HUES48 (cell line): Measurements from ENCODE around the gene PKD2L1.

Experiments
- H3K27ac ChIP-seq: one replicate; pipeline ENCODE4 v1.7.0; 2013; ENCODE audit warnings: low read depth, low read length, inconsistent platforms
- H3K27me3 ChIP-seq: 2 replicates; pipeline ENCODE4 v1.6.1; 2013; ENCODE audit warnings: mild to moderate bottlenecking, low read length; ENCODE audit not compliant: control insufficient read depth, insufficient read depth
- H3K36me3 ChIP-seq: 2 replicates; pipeline ENCODE4 v1.6.1; 2013; ENCODE audit warnings: low read length; ENCODE audit not compliant: control insufficient read depth, insufficient read depth
- H3K4me1 ChIP-seq: 2 replicates; pipeline ENCODE4 v1.6.1; 2013; ENCODE audit warnings: mild to moderate bottlenecking, low read length; ENCODE audit not compliant: control insufficient read depth, insufficient read depth
- H3K4me3 ChIP-seq: 2 replicates; pipeline ENCODE4 v1.5.1; 2013; ENCODE audit warnings: mild to moderate bottlenecking, low read depth, low read length
- H3K9ac ChIP-seq: 2 replicates; pipeline ENCODE4 v1.6.1; 2013; ENCODE audit warnings: mild to moderate bottlenecking, low read depth, low read length, moderate library complexity
- H3K9me3 ChIP-seq: 2 replicates; pipeline ENCODE4 v1.6.1; 2013; ENCODE audit warnings: low read length; ENCODE audit not compliant: control insufficient read depth, insufficient read depth

PKD2L1 gene

GRCh38 chr10:100344241-100344788, 14.3 kb upstream of the PKD2L1 start:
- H3K9ac ChIP-seq, result no peak overlapping the region
- no peaks in the 10 kb centered on the region for H3K9me3 ChIP-seq
- H3K36me3 ChIP-seq, result peaks cover 13% of the 10 kb centered on the region
- no peaks in the 10 kb centered on the region for H3K27me3 ChIP-seq
- no peak overlapping the region for H3K4me3 ChIP-seq
- H3K27ac ChIP-seq, result no peak overlapping the region
- H3K4me1 ChIP-seq, result peaks cover 29% of the 10 kb centered on the region

- peaks cover 18% of the 10 kb centered on the region for H3K4me1 ChIP-seq
- no peak overlapping the region for H3K9ac ChIP-seq
- no peaks in the 10 kb centered on the region for H3K9me3 ChIP-seq
- no peak overlapping the region for H3K4me3 ChIP-seq
- H3K27me3 ChIP-seq, result no peaks in the 10 kb centered on the region
- H3K36me3 ChIP-seq, result no peaks in the 10 kb centered on the region
- H3K27ac ChIP-seq, result no peak overlapping the region
These were observed 12.6 kb upstream of the PKD2L1 start for GRCh38 chr10:100342627-100342972.

- H3K9ac ChIP-seq, result no peak overlapping the region
- H3K9me3 ChIP-seq, result no peaks in the 10 kb centered on the region
- H3K27ac ChIP-seq, result no peak overlapping the region
- H3K36me3 ChIP-seq, result no peaks in the 10 kb centered on the region
- H3K27me3 ChIP-seq, result no peaks in the 10 kb centered on the region
- peaks cover 18% of the 10 kb centered on the region for H3K4me1 ChIP-seq
- no peak overlapping the region for H3K4me3 ChIP-seq
These were observed 12.1 kb upstream of the PKD2L1 start for GRCh38 chr10:100341953-100342626.

GRCh38 chr10:100340948-100341847, 11.2 kb upstream of the PKD2L1 start:
- Histone ChIP-seq H3K36me3 (no peaks in the 10 kb centered on the region), H3K9me3 (no peaks in the 10 kb centered on the region), H3K27ac (peak overlapping the region; percentile 5), H3K4me1 (peaks cover 17% of the 10 kb centered on the region), H3K9ac (no peak overlapping the region), H3K4me3 (no peak overlapping the region), H3K27me3 (no peaks in the 10 kb centered on the region)

- Histone ChIP-seq H3K36me3 (no peaks in the 10 kb centered on the region), H3K9me3 (no peaks in the 10 kb centered on the region), H3K9ac (no peak overlapping the region), H3K4me3 (no peak overlapping the region), H3K4me1 (peaks cover 10% of the 10 kb centered on the region), H3K27me3 (no peaks in the 10 kb centered on the region), H3K27ac (no peak overlapping the region)
These were observed 9.2 kb upstream of the PKD2L1 start for GRCh38 chr10:100339236-100339635.

GRCh38 chr10:100338434-100339036, 8.5 kb upstream of the PKD2L1 start:
- Histone ChIP-seq H3K9ac (no peak overlapping the region), H3K4me3 (no peak overlapping the region), H3K9me3 (no peaks in the 10 kb centered on the region), H3K27ac (no peak overlapping the region), H3K4me1 (peaks cover 10% of the 10 kb centered on the region), H3K36me3 (no peaks in the 10 kb centered on the region), H3K27me3 (no peaks in the 10 kb centered on the region)

GRCh38 chr10:100334762-100335161, 4.7 kb upstream of the PKD2L1 start:
- H3K9me3 ChIP-seq, result no peaks in the 10 kb centered on the region
- no peaks in the 10 kb centered on the region for H3K27me3 ChIP-seq
- H3K27ac ChIP-seq, result no peak overlapping the region
- H3K36me3 ChIP-seq, result no peaks in the 10 kb centered on the region
- no peak overlapping the region for H3K4me3 ChIP-seq
- no peak overlapping the region for H3K9ac ChIP-seq
- no peaks in the 10 kb centered on the region for H3K4me1 ChIP-seq

- H3K27me3 ChIP-seq, result no peaks in the 10 kb centered on the region; the same call in 1 of the 2 replicates
- no peak overlapping the region for H3K9ac ChIP-seq
- H3K27ac ChIP-seq, result no peak overlapping the region
- no peak overlapping the region for H3K4me3 ChIP-seq
- H3K9me3 ChIP-seq, result no peaks in the 10 kb centered on the region
- H3K4me1 ChIP-seq, result no peaks in the 10 kb centered on the region
- no peaks in the 10 kb centered on the region for H3K36me3 ChIP-seq
These were observed 3.8 kb upstream of the PKD2L1 start for GRCh38 chr10:100333661-100334440.

GRCh38 chr10:100333106-100333505, 3.1 kb upstream of the PKD2L1 start:
- Histone ChIP-seq H3K9ac (no peak overlapping the region), H3K27ac (no peak overlapping the region)

GRCh38 chr10:100328198-100328597, 1.8 kb downstream of the PKD2L1 start:
- peaks cover 3% of the 10 kb centered on the region for H3K27me3 ChIP-seq
- H3K36me3 ChIP-seq, result no peaks in the 10 kb centered on the region
- no peaks in the 10 kb centered on the region for H3K9me3 ChIP-seq
- no peak overlapping the region for H3K4me3 ChIP-seq
- no peaks in the 10 kb centered on the region for H3K4me1 ChIP-seq
- no peak overlapping the region for H3K27ac ChIP-seq
- no peak overlapping the region for H3K9ac ChIP-seq

More at GRCh38 chr10:100333106-100333505, 3.1 kb upstream of the PKD2L1 start:
- Histone ChIP-seq H3K9me3 (no peaks in the 10 kb centered on the region), H3K36me3 (no peaks in the 10 kb centered on the region), H3K4me3 (no peak overlapping the region), H3K4me1 (no peaks in the 10 kb centered on the region), H3K27me3 (no peaks in the 10 kb centered on the region; the same call in 1 of the 2 replicates)
